B cell (primary cell): Measurements from ENCODE around the gene UQCR11. TPM values are rescaled to one million over a fixed set of nuclear protein-coding genes. Genes with fewer than 3 reads are reported as not detected.

ENCODE experiments used
- ATAC-seq: fragments of 200-7000 bp; cut with Tn5 transposase; one replicate; pipeline ENCODE4 v1.10.0; 2021; ENCODE audit warnings: low read depth, mild to moderate bottlenecking, moderate number of reproducible peaks, moderate library complexity
- CTCF ChIA-PET: fragments of 350-600 bp; sonication (Branson Sonifier 250); formaldehyde crosslinking; loops from one replicate; lab custom pipeline; 2021; ENCODE audit warnings: antibody characterized with exemption, inconsistent platforms; lab: Charles Lee
- POLR2A ChIA-PET: fragments of 350-600 bp; sonication (Branson Sonifier 250); formaldehyde crosslinking; loops from one replicate; lab custom pipeline; 2021; ENCODE audit warnings: antibody characterized with exemption; lab: Charles Lee
- DNase-seq: peaks from one replicate; pipeline ENCODE4 v3.0.0; 2013
- H2AFZ ChIP-seq: 2 replicates; pipeline ENCODE4 v1.6.1; 2012; ENCODE audit warnings: mild to moderate bottlenecking, low read depth, low read length; ENCODE audit not compliant: insufficient read depth, poor library complexity, severe bottlenecking
- H3K27ac ChIP-seq, 2 donors: 1 replicate in 1 of 2; 2 replicates in 1 of 2; pipeline ENCODE4 v1.5.1; 2012 to 2013; ENCODE audit warnings: low read length in 2 of 2, mild to moderate bottlenecking in 2 of 2, moderate library complexity in 1 of 2
- H3K27me3 ChIP-seq, 4 experiments: fragments of 200-600 bp in 1 of 4; sonication (generic) in 1 of 4; replicated peaks in 1 of 4; 1 replicate in 2 of 4; 2 replicates in 2 of 4; pipeline versions ENCODE4 v1.6.1 to v1.7.0; 2013 to 2016; ENCODE audit warnings: low read length in 3 of 4, mild to moderate bottlenecking in 2 of 4, mixed read lengths in 1 of 4, moderate library complexity in 1 of 4; ENCODE audit not compliant: insufficient read depth in 4 of 4, control insufficient read depth in 3 of 4; ENCODE audit errors: control extremely low read depth in 1 of 4
- H3K36me3 ChIP-seq, 2 experiments: replicated peaks in 1 of 2; 1 replicate in 1 of 2; 2 replicates in 1 of 2; pipeline versions ENCODE4 v1.6.1 to v1.7.1; 2013; ENCODE audit warnings: low read length in 1 of 2; ENCODE audit not compliant: insufficient read depth in 2 of 2, control insufficient read depth in 1 of 2; ENCODE audit errors: control extremely low read depth in 1 of 2, extremely low read depth in 1 of 2
- H3K4me1 ChIP-seq, 2 donors: fragments of 200-600 bp in 1 of 2; sonication (generic) in 1 of 2; 1 replicate in 1 of 2; 2 replicates in 1 of 2; pipeline versions ENCODE4 v1.5.1 to v1.6.1; 2013 to 2017; ENCODE audit warnings: low read length in 2 of 2; ENCODE audit not compliant: control insufficient read depth in 2 of 2, insufficient read depth in 2 of 2
- H3K4me2 ChIP-seq: replicated peaks from 2 replicates; pipeline ENCODE3; 2012; ENCODE audit warnings: mild to moderate bottlenecking, low read depth, low read length; ENCODE audit not compliant: poor library complexity, severe bottlenecking
- H3K4me3 ChIP-seq, 5 experiments: fragments of 200-600 bp in 1 of 5; sonication (generic) in 1 of 5; 1 replicate in 3 of 5; 2 replicates in 2 of 5; pipeline versions ENCODE4 v1.5.1 to v1.7.0; 2011 to 2016; ENCODE audit warnings: low read length in 4 of 5, mild to moderate bottlenecking in 4 of 5, low read depth in 2 of 5, control low read depth in 1 of 5, moderate library complexity in 1 of 5; ENCODE audit not compliant: insufficient read depth in 1 of 5; ENCODE audit errors: control extremely low read depth in 1 of 5, extremely low read depth in 1 of 5
- H3K79me2 ChIP-seq: fragments of 200-600 bp; sonication (generic); one replicate; pipeline ENCODE4 v1.6.0; 2016; ENCODE audit warnings: low read length; ENCODE audit not compliant: control insufficient read depth, insufficient read depth
- H3K9ac ChIP-seq: fragments of 200-600 bp; sonication (generic); 2 replicates; pipeline ENCODE4 v1.6.1; 2017; ENCODE audit warnings: mild to moderate bottlenecking, low read length, moderate library complexity
- H3K9me3 ChIP-seq, 3 donors: one replicate each; pipeline versions ENCODE4 v1.6.1 to v1.7.1; 2013; ENCODE audit warnings: low read length in 2 of 3; ENCODE audit not compliant: control insufficient read depth in 2 of 3, insufficient read depth in 1 of 3; ENCODE audit errors: control extremely low read depth in 1 of 3
- H4K20me1 ChIP-seq: 2 replicates; pipeline ENCODE4 v1.6.0; 2012; ENCODE audit warnings: mild to moderate bottlenecking, low read length; ENCODE audit not compliant: insufficient read depth, control insufficient read depth, poor library complexity, severe bottlenecking
- H3K27ac Mint-ChIP-seq: one replicate; pipeline ENCODE4 v1.8.0; 2021; ENCODE audit warnings: mixed read lengths
- H3K27me3 Mint-ChIP-seq: one replicate; pipeline ENCODE4 v1.8.0; 2021; ENCODE audit warnings: mixed read lengths
- H3K4me1 Mint-ChIP-seq: one replicate; pipeline ENCODE4 v1.8.0; 2021; ENCODE audit warnings: mixed read lengths
- H3K4me3 Mint-ChIP-seq: one replicate; pipeline ENCODE4 v1.8.0; 2021; ENCODE audit warnings: mixed read lengths
- H3K9me3 Mint-ChIP-seq: one replicate; pipeline ENCODE4 v1.8.0; 2022; ENCODE audit warnings: mixed read lengths; ENCODE audit not compliant: insufficient read depth
- EZH2 ChIP-seq: IDR thresholded peaks from 2 replicates; pipeline ENCODE4 v1.6.1; 2012; ENCODE audit warnings: borderline replicate concordance, low read depth, mild to moderate bottlenecking, moderate library complexity, low read length; ENCODE audit not compliant: insufficient read depth, poor library complexity, severe bottlenecking
- WGBS: methylation state at CpG from one replicate; pipeline ENCODE4 v1.1.5; 2013; ENCODE audit warnings: missing lambda C conversion rate; ENCODE audit not compliant: insufficient coverage; 5-methylcytosine and 5-hydroxymethylcytosine counted together
- intact Hi-C: fragments of 100-400 bp; cut with micrococcal nuclease; formaldehyde crosslinking; loops from one replicate; pipeline ENCODE4 v1.10.0; 2022
- polyA plus RNA-seq: library from polyadenylated mRNA; depleted of rRNA; stranded (reverse); fragments of >200 nt; gene quantifications from 2 replicates; pipeline ENCODE4 v1.2.3, GENCODE V29; 2012
- total RNA-seq, 2 donors: library from RNA; stranded (reverse); fragments of 120-200 nt in 1 of 2; gene quantifications; 1 replicate in 1 of 2; 2 replicates in 1 of 2; pipeline versions ENCODE4 v1.2.3 to v1.2.4, GENCODE V29; 2013 to 2022
- TF ChIP-seq, protein P1 (sequence below): fragments of 200-600 bp; IDR thresholded peaks from one replicate; pipeline ENCODE4 v1.8.0; 2022; ENCODE audit warnings: antibody characterized with exemption, mild to moderate bottlenecking

UQCR11 gene
- total and polyA plus RNA-seq, 2 donors (not counting 1 experiment from before 2014, with no cell fraction given), result 59.5 to 66.8 TPM

DNA sequence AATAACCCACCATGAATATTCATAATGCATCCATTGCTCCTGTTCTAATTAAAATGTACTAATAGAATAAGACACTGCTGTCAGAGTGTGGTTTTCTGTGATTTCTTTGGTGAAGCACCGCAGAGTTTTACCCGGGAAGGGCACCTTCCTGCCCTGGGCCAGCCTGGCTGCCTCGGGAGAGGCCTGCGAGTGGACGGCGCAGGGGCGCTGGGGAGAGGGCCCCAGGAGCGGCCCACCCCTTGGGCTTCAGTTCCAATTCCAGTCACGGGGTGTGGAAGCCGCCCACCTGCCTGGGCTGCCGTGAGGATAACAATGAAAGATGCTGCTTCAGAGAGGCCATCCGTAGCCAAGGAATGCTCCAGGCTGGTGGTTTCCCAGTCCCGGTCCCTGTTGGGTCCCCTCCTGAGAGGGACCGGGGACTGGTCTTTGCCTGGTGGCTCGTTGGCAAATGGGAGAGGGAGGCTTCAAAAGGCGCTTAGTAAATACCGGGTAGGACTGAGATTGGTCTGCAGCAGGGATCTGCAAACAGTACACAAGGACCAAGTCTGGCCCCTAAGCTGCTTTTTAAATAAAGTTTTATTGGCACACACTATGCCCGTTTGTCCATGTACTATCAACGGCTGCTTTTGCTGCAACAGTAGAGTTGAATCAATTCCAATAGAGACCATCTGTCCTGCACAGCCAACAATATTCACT is 29.1 kb upstream of the UQCR11 start:
- peaks cover 96% of the 10 kb centered on the region for H3K79me2 ChIP-seq
- no peak overlapping the region for H3K4me3 Mint-ChIP-seq
- intact Hi-C loops, result no loop called here
- peaks cover 1 to 89% of the 10 kb centered on the region in 2 experiments for H3K36me3 ChIP-seq
- no peak overlapping the region for H3K4me2 ChIP-seq
- ChIA-PET POLR2A (interaction anchor here (0.6 kb wide), 1 partner anchor 24 kb away, joined by 4 read pairs; no protein-coding TSS in a partner anchor), CTCF (interaction anchor here (0.9 to 1.0 kb wide), 2 partner anchors 9 to 36 kb away, joined by 3 read pairs; no protein-coding TSS in a partner anchor)
- peaks cover 100% of the 10 kb centered on the region for H4K20me1 ChIP-seq
- no peaks in the 10 kb centered on the region for H3K9me3 Mint-ChIP-seq
- no peak overlapping the region for H3K9ac ChIP-seq
- no peaks in the 10 kb centered on the region for H3K4me1 ChIP-seq
- ATAC-seq, result no peak
- no peak overlapping the region for H3K4me3 ChIP-seq
- no peak overlapping the region for H3K27ac ChIP-seq
- WGBS, result 94% methylated on average over 18 of the region's 19 CpGs
- TF ChIP-seq EZH2, result no peak
- TF ChIP-seq, protein P1, sequence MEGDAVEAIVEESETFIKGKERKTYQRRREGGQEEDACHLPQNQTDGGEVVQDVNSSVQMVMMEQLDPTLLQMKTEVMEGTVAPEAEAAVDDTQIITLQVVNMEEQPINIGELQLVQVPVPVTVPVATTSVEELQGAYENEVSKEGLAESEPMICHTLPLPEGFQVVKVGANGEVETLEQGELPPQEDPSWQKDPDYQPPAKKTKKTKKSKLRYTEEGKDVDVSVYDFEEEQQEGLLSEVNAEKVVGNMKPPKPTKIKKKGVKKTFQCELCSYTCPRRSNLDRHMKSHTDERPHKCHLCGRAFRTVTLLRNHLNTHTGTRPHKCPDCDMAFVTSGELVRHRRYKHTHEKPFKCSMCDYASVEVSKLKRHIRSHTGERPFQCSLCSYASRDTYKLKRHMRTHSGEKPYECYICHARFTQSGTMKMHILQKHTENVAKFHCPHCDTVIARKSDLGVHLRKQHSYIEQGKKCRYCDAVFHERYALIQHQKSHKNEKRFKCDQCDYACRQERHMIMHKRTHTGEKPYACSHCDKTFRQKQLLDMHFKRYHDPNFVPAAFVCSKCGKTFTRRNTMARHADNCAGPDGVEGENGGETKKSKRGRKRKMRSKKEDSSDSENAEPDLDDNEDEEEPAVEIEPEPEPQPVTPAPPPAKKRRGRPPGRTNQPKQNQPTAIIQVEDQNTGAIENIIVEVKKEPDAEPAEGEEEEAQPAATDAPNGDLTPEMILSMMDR, result no peak
- peaks cover 7% of the 10 kb centered on the region for H3K4me1 Mint-ChIP-seq
- peaks cover 0 to 6% (median 0%) of the 10 kb centered on the region in 3 donors for H3K9me3 ChIP-seq
- no peaks in the 10 kb centered on the region for H3K27me3 ChIP-seq
- no peaks in the 10 kb centered on the region for H3K27me3 Mint-ChIP-seq
- no peak for DNase-seq
- H3K27ac Mint-ChIP-seq, result no peak overlapping the region
- no peak overlapping the region for H2AFZ ChIP-seq

DNA sequence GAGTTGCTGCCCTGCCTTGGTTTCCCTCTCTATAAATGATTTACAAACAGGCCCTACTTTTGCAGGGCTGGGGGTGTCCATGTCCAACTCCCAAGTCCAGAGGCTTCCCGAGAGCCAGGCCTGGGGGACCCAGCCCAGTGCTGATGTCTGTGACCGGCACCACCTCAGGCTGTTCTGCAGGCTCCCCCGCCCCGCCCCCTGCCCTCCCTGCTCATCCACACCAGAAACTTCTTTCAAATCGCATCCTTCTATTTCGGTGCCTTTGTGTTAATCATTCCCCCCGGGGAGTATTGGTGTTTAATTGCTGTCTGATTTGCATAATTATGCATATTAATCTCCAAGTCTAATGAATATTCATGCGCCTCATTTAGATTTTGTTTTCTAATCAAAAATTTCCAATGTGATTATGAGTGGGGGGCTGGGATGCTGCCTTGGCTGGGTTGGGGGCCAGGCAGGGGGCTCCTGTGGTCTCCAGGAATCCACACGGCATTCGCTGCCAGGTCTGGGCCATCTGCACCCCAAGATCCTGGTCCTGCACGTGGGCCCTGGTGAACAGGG is 28.1 kb upstream of the UQCR11 start:
- POLR2A ChIA-PET, result no interaction called here
- DNase-seq (no peak), ATAC-seq (no peak)
- TF ChIP-seq, protein P1, result no peak
- no peak for TF ChIP-seq EZH2
- Histone ChIP-seq H3K27ac (no peak overlapping the region), H3K4me1 (no peaks in the 10 kb centered on the region), H3K9ac (no peak overlapping the region), H3K79me2 (peaks cover 91% of the 10 kb centered on the region), H4K20me1 (peaks cover 96% of the 10 kb centered on the region), H3K4me2 (no peak overlapping the region), H3K36me3 (peaks cover under 1 to 84% of the 10 kb centered on the region in 2 experiments), H3K4me3 (no peak overlapping the region), H2AFZ (no peak overlapping the region), H3K9me3 (peaks cover 0 to 6% (median 0%) of the 10 kb centered on the region in 3 donors), H3K27me3 (no peaks in the 10 kb centered on the region)
- Mint-ChIP-seq H3K4me3 (no peak overlapping the region), H3K4me1 (peaks cover 3% of the 10 kb centered on the region), H3K9me3 (no peaks in the 10 kb centered on the region), H3K27ac (no peak overlapping the region), H3K27me3 (no peaks in the 10 kb centered on the region)
- intact Hi-C loops, result no loop called here
- CTCF ChIA-PET, result interaction anchor here (1.4 kb wide), 1 partner anchor 39 kb away, joined by 3 read pairs; no protein-coding TSS in a partner anchor
- 97% methylated on average over 3 of the region's 11 CpGs for WGBS
